ENCODE measurements around the gene NOS1AP.

The NOS1AP gene

DNA sequence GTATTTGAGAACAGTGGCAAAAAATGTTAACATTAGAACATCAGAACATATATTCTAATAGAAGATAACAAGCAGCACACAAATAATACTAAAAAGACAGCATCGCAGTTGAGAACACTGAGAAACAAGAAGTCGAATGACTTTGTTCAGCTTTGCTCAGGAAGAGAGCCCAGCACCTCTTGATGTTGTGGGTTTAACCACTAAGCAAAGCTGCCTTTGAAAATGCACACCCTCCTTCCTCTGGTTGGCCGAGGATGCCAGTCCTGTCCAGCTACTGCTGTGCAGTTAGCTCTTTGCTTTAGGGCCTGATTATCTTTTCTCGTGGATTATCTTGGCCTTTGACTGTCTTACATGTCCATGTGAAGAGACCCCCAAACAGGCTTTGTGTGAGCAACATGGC lies 246.7 kb downstream of the NOS1AP start:
- Histone ChIP-seq H3K4me2 (ENCODE audit: low read depth, low read length) (no peak overlapping the region), H2AFZ (ENCODE audit: low read length) (no peak overlapping the region), H3K27ac (ENCODE audit: low read length) (no peak overlapping the region), H3K27me3 (replicated peaks; ENCODE audit: insufficient read depth, low read length) (no peaks in the 10 kb centered on the region), H3K36me3 (replicated peaks; ENCODE audit: insufficient read depth, low read length) (no peaks in the 10 kb centered on the region), H3K9ac (ENCODE audit: low read length) (no peak overlapping the region), H4K20me1 (ENCODE audit: insufficient read depth, low read length) (no peaks in the 10 kb centered on the region), H3K9me3 (replicated peaks; ENCODE audit: insufficient read depth, low read length) (no peaks in the 10 kb centered on the region), H3K4me1 (ENCODE audit: low read length) (no peaks in the 10 kb centered on the region), H3K9me2 (replicated peaks; ENCODE audit: insufficient read depth, low read length) (no peaks in the 10 kb centered on the region), H3K4me3 (ENCODE audit: low read length) (no peak overlapping the region), H3K79me2 (ENCODE audit: low read length) (no peaks in the 10 kb centered on the region), H3F3A (ENCODE audit: insufficient read depth, low read length) (no peaks in the 10 kb centered on the region)
- DNase-seq, result no peak
- TF ChIP-seq EZH2 (optimal IDR thresholded peaks at IDR 0.05; ENCODE audit: low read depth, low read length) (no peak), EZH2phosphoT487 (IDR thresholded peaks at IDR 0.05; ENCODE audit: low read length) (no peak)
- TF ChIP-seq, protein P1, sequence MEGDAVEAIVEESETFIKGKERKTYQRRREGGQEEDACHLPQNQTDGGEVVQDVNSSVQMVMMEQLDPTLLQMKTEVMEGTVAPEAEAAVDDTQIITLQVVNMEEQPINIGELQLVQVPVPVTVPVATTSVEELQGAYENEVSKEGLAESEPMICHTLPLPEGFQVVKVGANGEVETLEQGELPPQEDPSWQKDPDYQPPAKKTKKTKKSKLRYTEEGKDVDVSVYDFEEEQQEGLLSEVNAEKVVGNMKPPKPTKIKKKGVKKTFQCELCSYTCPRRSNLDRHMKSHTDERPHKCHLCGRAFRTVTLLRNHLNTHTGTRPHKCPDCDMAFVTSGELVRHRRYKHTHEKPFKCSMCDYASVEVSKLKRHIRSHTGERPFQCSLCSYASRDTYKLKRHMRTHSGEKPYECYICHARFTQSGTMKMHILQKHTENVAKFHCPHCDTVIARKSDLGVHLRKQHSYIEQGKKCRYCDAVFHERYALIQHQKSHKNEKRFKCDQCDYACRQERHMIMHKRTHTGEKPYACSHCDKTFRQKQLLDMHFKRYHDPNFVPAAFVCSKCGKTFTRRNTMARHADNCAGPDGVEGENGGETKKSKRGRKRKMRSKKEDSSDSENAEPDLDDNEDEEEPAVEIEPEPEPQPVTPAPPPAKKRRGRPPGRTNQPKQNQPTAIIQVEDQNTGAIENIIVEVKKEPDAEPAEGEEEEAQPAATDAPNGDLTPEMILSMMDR (IDR thresholded peaks at IDR 0.05; ENCODE audit: low read length), result no peak

DNA sequence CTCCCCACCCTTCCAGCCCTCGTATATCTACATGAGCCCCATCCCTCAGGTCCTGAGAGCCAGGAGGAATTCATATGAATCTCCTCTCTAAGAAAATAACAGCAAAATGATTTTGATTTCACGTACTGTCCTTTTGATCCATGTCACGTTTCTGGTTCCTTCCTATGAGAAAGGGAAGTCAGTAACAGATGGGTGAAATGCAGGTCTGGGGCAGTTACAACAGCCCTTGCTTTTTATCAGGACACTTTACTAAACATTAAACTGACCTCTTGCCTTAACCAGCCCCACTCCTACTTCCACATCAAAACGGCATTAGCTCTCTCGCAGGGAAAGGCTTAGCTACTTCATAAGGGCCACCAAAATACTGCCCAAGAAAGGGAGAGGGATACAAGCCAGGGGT lies 248.1 kb downstream of the NOS1AP start:
- TF ChIP-seq, protein P1 (IDR thresholded peaks at IDR 0.05; ENCODE audit: low read length), result no peak
- no peak for TF ChIP-seq EZH2phosphoT487 (IDR thresholded peaks at IDR 0.05; ENCODE audit: low read length)
- TF ChIP-seq EZH2 (optimal IDR thresholded peaks at IDR 0.05; ENCODE audit: low read depth, low read length), result no peak
- H3F3A ChIP-seq (ENCODE audit: insufficient read depth, low read length), result no peaks in the 10 kb centered on the region
- no peaks in the 10 kb centered on the region for H3K27me3 ChIP-seq (replicated peaks; ENCODE audit: insufficient read depth, low read length)
- DNase-seq, result no peak
- H2AFZ ChIP-seq (ENCODE audit: low read length), result no peak overlapping the region
- H3K4me3 ChIP-seq (ENCODE audit: low read length), result no peak overlapping the region
- H3K9ac ChIP-seq (ENCODE audit: low read length), result no peak overlapping the region
- no peaks in the 10 kb centered on the region for H3K4me1 ChIP-seq (ENCODE audit: low read length)
- H3K4me2 ChIP-seq (ENCODE audit: low read depth, low read length), result no peak overlapping the region
- H3K36me3 ChIP-seq (replicated peaks; ENCODE audit: insufficient read depth, low read length), result no peaks in the 10 kb centered on the region
- no peak overlapping the region for H3K27ac ChIP-seq (ENCODE audit: low read length)
- no peaks in the 10 kb centered on the region for H3K9me3 ChIP-seq (replicated peaks; ENCODE audit: insufficient read depth, low read length)
- H4K20me1 ChIP-seq (ENCODE audit: insufficient read depth, low read length), result no peaks in the 10 kb centered on the region
- H3K79me2 ChIP-seq (ENCODE audit: low read length), result no peaks in the 10 kb centered on the region
- H3K9me2 ChIP-seq (replicated peaks; ENCODE audit: insufficient read depth, low read length), result no peaks in the 10 kb centered on the region

DNA sequence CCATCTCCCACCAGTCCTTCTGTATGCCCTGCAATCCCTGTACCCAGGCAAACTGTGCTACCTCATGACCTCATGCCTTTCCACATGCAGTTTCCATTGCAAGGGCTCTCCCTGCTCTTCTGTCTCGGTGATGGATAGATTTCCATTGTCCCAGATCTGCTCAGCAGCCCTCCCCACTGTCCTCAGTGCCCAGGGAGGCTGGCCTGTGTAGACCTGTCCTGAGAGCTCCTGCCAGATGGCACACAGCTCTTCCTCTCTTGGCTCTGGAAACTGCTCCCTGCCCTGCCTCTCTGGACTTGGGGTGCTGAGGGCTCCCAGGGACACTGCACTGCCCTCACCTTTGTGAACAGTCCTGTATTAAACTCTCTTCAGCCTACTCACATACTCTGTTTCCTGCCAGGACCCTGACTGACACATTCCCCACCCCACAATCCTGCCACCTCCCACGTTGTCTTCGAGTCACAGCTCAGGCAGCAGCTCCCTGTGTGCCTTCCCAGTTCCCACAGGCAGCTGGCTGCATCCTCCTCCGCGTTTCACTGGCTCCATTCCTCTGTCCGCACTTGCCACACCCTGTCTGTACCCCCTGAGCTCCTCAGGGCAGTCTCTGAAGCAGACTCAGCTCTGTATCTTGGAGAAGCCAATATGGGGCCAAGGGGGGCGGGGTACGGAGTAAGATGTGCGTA lies 250.1 kb downstream of the NOS1AP start:
- no peaks in the 10 kb centered on the region for H3K79me2 ChIP-seq (ENCODE audit: low read length)
- no peaks in the 10 kb centered on the region for H3K36me3 ChIP-seq (replicated peaks; ENCODE audit: insufficient read depth, low read length)
- no peak for DNase-seq
- H3K9ac ChIP-seq (ENCODE audit: low read length), result no peak overlapping the region
- no peaks in the 10 kb centered on the region for H3K9me3 ChIP-seq (replicated peaks; ENCODE audit: insufficient read depth, low read length)
- TF ChIP-seq EZH2 (optimal IDR thresholded peaks at IDR 0.05; ENCODE audit: low read depth, low read length) (no peak), EZH2phosphoT487 (IDR thresholded peaks at IDR 0.05; ENCODE audit: low read length) (no peak)
- TF ChIP-seq, protein P1 (IDR thresholded peaks at IDR 0.05; ENCODE audit: low read length), result no peak
- H3K4me2 ChIP-seq (ENCODE audit: low read depth, low read length), result no peak overlapping the region
- H2AFZ ChIP-seq (ENCODE audit: low read length), result no peak overlapping the region
- H3K4me1 ChIP-seq (ENCODE audit: low read length), result no peaks in the 10 kb centered on the region
- H3K4me3 ChIP-seq (ENCODE audit: low read length), result no peak overlapping the region
- H3K27ac ChIP-seq (ENCODE audit: low read length), result no peak overlapping the region
- no peaks in the 10 kb centered on the region for H3F3A ChIP-seq (ENCODE audit: insufficient read depth, low read length)
- no peaks in the 10 kb centered on the region for H4K20me1 ChIP-seq (ENCODE audit: insufficient read depth, low read length)
- no peaks in the 10 kb centered on the region for H3K9me2 ChIP-seq (replicated peaks; ENCODE audit: insufficient read depth, low read length)
- no peaks in the 10 kb centered on the region for H3K27me3 ChIP-seq (replicated peaks; ENCODE audit: insufficient read depth, low read length)
